A204.1 (cell line): Measurements from ENCODE around the gene NKAP.
"Not testable (repeated sequence)": the region's sequence is repeated elsewhere in the genome, so short reads cannot be mapped to it uniquely, and the experiment has no call there.

Experiments
- FAIRE-seq: peaks from 2 replicates; lab custom pipeline; 2012; peaks lifted over from hg19 to GRCh38; lab: Jason Lieb, UNC

The NKAP gene

GRCh38 chrX:119943185-119943988 lies at the start of gene NKAP:
Gene NKAP (minus strand): TSS chrX:119943751. CDS start chrX:119943605, 146 bp downstream.
- FAIRE-seq: peak; percentile 96

DNA sequence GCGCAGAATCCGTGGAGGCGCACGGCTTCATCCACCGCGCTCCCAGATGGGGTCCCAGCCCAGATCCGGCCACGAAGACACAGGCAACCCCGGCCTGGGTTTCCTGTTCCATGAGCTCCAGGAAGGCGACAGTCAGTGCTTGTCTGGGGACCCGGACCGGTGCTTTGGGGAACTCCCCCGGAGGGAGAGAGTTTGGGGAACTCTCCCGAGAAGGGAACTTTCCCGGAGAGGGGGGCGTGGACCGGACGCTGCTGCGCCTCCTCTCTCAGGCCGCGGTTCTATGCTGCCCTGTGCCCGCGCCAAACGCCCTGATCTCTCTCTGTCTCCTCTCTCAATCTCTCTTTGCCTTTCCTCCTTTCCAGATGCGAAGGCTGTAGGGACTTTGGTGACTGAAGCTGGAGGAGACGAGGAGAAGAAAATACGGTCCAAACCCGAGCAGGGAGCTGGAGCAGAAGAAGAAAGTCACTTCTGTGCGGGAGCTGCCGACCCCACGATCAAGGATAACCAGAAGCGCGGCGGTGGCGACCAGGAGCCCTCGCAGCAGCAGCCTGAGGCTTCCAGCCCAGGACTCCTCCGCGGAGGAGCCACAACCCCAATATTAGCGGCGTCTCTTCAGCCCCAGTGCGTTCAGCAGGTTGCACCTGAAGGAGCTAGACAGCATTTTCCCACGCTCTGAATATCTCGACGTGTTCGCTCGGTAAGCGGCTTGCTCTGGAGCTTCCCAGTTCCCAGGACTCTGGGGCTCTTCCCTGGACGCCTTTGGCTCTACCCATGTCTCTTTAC lies 47.6 kb upstream of the NKAP start:
- no peak for FAIRE-seq

DNA sequence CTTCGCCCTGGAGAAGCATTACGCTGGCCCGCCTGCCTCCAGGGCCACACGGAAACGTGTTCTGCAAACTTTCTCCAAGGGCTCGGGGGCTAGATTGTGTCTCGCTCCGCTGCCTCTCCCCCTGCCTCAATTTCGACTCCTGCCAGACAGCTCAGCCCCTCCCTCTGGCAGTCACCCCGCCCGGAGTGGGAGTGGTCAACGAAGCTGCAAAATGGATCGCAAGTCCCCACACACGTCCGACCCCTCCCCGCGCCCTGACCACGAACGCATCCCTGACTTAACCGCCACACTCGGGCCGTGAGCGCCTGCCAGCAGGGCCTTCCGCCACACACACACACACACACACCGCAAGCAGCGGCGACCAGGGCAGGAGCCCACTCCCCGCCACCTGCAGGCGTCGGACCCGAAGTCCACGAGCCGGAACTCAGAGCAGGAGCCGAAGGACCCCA lies 47.0 kb upstream of the NKAP start:
- FAIRE-seq: no peak

GRCh38 chrX:119989905-119990555 lies 46.5 kb upstream of the NKAP start:
- FAIRE-seq: no peak

DNA sequence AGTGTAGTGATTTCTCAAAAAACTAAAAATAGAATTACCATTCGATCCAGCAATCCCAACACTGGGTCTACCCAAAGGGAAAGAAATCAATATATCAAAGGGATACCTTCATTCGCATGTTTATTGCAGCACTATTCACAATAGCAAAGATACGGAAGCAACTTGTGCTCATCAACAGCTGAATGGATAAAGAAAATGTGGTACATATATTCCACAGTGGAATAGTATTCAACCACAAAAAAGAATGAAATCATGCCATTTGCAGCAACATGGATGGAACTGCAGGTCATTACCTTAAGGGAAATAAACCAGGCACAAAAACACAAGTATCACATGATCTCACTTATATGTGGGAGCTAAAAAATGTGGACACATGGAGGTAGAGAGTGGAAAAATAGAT lies 42.7 kb upstream of the NKAP start:
- no peak for FAIRE-seq

- FAIRE-seq: no peak
Measured at GRCh38 chrX:119984652-119985051, 41.1 kb upstream of the NKAP start.

DNA sequence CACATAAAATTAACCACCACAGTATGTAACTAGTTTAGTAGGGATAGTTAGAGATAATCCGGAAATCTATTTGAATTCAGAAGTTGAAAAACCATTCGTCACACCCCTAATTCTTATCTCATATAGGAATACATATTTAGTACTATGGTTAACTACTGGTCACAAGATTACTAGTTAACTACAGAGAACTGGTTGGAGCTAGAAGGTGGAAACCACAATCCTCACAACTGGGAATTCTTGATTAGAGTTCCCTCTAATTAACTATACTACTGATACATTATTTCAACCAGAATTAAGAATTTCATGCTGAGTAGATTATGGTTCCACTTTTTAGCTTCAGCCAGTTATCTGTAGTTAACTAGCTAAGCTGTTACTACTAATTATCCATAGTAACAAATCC lies 39.9 kb upstream of the NKAP start:
- no peak for FAIRE-seq

DNA sequence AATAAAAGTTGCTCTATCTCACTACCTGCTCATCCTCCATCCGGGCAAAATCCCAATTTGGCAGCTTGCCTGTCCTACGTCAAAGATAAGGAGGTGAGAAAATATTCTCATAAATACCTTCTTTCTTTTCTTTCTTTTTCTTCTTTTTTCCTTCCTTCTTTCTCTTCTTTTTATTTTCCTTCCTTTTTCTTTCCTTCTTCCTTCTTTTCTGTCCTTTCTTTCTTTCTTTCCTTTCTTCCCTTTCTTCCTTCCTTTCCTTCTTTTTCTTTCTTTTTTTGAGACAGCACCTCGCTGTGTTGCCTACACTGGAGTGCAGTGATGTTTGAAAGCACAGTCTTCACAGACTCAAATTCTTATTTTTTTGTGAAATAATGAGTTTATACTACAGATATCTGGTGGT lies 38.6 kb upstream of the NKAP start:
- FAIRE-seq: no peak

GRCh38 chrX:119981286-119982070 lies 37.9 kb upstream of the NKAP start:
- FAIRE-seq: no peak

GRCh38 chrX:119977172-119977571 lies 33.6 kb upstream of the NKAP start:
- FAIRE-seq: not testable (repeated sequence)

DNA sequence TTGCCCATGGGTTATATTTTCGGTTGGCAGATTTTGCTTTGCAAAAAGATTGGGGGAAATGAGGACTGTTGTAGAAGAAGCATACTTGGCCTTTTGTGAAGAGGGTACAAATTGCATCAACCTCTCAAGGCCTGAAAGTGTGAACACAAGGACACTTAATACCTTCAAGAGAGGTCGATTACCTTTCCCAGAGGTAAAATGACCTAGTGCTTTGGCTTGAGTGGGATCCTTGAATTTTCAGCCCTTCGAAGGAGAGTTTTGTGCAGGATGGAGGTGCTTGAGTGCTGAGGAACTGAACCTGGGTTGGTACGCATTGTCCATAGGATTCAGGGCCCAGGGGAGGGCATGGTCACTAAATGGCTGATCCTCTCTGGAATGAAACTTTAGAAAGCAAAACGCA lies 27.6 kb upstream of the NKAP start:
- no peak for FAIRE-seq

DNA sequence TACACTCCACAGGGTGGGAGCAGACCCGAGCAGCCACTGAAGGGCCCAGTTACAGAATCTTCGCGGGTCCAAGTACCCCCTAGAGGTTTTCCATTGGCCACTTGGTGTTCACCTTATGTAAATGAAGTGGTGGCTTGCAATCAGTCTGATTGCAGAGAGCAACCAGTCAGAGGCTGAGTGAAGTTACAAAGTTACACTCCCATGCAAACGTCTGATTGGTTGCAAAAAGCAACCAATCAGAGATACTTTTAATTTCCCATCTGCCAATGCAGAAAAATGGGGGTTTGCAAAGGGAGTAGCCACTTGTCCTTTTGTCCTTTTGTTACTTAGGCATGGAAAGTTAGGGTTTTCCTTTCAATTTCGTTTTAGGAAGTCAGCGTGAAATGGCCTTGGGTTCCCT lies 27.0 kb upstream of the NKAP start:
- no peak for FAIRE-seq

DNA sequence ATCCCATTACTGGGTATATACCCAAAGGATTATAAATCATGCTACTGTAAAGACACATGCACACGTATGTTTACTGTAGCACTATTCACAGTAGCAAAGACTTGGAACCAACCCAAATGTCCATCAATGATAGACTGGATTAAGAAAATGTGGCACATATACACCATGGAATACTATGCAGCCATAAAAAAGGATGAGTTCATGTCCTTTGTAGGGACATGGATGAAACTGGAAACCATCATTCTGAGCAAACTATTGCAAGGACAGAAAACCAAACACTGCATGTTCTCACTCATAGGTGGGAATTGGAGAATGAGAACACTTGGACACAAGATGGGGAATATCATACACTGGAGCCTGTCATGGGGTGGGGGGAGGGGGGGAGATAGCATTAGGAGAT lies 23.3 kb upstream of the NKAP start:
- not testable (repeated sequence) for FAIRE-seq

DNA sequence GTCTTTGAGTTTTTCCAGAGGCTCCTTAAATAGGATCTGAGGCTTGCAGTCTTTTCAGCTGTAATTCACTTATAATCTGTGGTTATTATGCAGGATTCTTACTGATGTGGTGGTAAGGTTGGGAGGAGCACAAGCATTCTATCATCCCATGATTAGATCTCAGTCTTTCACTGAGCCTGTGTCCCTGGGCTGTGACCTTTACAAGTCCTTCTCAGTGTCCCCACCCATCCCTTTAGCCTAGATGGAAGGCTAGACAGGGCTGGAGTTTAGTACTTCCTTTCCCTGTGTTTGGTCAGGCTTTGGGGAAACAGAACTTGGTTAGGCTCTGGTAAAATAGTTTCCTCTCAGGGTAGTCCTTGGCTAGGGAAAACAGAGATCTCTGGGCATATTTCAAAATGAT lies 17.1 kb upstream of the NKAP start:
- no peak for FAIRE-seq

DNA sequence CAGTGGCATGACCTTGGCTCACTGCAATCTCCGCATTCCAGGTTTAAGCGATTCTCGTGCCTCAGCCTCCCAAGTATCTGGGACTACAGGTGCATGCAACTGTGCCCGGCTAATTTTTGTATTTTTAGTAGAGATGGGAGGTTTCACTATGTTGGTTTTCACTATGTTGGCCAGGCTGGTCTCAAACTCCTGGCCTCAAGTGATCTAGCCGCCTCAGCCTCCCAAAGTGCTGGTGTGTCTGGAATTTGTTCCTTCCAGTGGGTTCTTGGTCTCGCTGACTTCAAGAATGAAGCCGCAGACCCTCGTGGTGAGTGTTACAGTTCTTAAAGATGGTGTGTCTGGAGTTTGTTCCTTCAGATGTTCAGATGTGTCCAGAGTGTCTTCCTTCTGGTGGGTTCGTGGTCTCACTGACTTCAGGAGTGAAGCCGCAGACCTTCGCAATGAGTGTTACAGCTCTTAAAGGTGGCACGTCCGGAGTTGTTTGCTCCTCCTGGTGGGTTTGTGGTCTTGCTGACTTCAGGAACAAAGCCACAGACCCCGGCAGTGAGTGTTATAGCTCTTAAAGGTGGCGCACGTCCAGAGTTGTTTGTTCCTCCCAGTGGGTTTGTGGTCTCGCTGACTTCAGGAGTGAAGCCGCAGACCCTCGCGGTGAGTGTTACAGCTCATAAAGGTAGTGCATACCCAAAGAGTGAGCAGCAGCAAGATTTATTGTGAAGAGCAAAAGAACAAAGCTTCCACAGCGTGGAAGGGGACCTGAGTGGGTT lies 12.4 kb upstream of the NKAP start:
- FAIRE-seq: not testable (repeated sequence)

- FAIRE-seq: no peak
Measured at GRCh38 chrX:119954374-119954773, 10.8 kb upstream of the NKAP start.

- no peak for FAIRE-seq
Measured at GRCh38 chrX:119948381-119948780, 4.8 kb upstream of the NKAP start.

DNA sequence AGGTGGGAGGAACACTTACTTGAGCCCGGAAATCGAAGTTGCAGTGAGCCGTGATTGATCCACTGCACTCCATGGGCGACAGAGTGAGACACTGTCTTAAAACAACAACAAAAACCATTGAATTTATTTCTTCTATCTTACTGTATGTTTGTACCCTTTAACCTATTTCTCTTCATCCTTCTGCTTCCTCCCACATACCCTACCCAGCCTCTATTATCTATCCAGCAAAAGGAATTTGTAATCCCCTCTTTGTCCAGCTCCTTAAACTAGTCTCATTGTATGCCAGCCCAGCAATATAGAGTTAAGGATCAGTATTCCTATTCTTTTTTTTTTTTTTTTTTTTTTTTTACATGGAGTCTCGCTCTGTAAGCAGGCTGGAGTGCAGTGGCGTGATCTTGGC lies 1.9 kb upstream of the NKAP start:
- no peak for FAIRE-seq

DNA sequence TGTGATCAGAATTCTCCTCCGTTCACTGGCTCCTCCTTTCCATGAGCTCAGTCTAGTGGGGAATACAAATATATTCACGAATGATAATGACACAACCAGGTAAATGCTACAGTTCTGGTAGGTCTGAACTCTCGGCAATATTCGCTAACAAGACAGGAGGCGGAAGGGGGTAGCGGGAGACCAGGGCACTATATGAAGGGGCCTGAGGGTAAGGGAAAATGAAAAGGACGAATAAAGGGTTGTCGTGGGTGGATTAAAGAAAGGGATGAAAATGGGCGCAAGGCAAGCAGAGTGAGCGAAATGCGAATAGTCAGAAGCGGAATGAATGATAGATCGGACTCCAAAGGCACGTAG lies 743 bp downstream of the NKAP start:
- no peak for FAIRE-seq

GRCh38 chrX:119942173-119942819 lies 1.3 kb downstream of the NKAP start:
- FAIRE-seq: no peak

- FAIRE-seq: no peak
Measured at GRCh38 chrX:119941336-119941735, 2.2 kb downstream of the NKAP start.
